NCI-H526 (cell line): ENCODE data around the gene ASB8.
A peak's percentile ranks its signal among the peaks of the same experiment; 100 is the strongest.

Experiments used
- DNase-seq, 2 experiments: peaks; one replicate each; lab custom pipeline; 2025; lab: John Stamatoyannopoulos, UW

The ASB8 gene, protein sequence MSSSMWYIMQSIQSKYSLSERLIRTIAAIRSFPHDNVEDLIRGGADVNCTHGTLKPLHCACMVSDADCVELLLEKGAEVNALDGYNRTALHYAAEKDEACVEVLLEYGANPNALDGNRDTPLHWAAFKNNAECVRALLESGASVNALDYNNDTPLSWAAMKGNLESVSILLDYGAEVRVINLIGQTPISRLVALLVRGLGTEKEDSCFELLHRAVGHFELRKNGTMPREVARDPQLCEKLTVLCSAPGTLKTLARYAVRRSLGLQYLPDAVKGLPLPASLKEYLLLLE

DNA sequence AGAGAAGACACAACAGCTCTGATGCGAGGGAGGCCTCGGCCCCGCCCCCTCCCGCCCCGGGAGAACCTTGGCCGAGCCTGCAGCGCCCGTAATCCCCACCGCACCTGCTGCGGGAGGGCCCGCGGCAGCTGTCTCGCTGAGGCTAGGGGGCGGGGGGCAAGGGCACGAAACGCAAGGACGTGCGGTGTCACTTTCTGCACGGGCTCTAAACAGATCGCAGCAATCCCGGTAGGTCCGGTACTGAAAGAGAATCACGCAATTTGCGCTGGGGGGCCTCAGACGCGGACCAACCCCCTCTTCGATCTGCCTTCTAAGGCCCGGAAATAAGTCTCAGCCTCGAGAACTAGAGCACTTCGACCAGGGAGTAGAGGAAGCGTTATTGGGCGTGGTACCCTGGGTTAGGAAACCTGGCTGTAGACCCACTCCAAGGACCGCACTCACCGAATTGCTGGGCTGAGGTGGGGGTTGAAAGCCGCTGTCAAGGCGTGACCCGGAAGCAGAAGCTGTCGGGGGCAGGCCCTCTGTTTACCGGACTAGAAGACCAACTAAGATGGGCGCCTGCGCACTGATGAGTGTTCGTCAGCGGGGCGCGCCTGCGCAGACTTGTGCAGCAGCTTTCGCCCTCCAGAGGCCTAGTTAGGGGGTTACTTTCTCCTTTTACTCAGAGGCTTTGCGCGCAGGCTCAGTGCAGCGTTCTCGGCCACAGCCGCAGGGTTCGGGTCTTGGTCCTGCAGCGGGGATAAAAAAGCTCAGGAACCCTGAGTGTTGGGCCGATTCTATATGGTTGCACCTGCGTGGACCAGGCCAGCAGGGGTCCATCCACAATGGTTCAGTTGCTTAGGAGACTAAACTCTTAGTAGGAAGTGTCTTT, at the start of gene ASB8:
Gene ASB8, minus strand, starts transcription at position 498 of the 871 bp plus-strand sequence. CDS start 4,019 bp downstream, outside the sequence.
- DNase-seq: peak; percentile 95 to 99

DNA sequence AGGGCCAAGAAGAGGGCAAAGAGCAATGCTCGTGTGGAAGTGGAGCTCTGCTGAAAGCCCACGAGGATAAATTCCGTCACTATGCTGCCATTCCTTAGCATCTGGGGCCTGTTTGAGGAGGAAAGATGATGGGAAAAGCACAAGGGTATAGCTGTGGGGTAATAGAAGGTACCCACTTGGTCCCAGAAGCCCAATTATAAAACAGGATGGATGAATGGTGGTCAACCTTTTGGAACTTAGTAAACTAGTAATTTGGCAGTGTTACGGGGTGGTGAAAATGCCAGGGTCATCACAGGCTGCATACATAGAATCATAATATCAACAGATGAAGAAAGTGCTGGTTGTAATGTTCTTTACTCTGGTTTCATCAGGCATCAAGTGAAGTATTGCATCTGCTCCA, 45.9 kb upstream of the ASB8 start, which contains the start of gene OR10AD1:
Gene OR10AD1, minus strand, starts transcription at position 101 of the 400 bp plus-strand sequence. Its CDS starts 0 bp downstream, at position 101.
- DNase-seq: no peak

DNA sequence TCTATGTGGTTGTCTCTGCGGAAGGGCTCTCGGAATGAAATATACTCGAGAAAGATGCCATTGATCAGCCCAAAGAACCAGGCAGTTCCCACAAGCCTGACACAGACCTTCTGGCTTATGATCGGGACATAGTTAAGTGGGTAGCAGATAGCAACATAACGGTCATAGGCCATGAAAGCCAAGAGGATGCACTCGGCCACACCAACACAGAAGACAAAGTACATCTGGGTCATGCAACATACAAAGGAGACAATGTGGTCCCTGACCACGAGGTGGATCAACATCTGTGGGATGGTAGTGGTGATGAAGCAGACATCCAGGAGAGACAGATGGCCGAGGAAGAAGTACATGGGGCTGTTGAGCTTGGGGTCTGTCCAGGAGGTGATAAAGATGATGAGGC, 45.5 kb upstream of the ASB8 start:
- DNase-seq: no peak

DNA sequence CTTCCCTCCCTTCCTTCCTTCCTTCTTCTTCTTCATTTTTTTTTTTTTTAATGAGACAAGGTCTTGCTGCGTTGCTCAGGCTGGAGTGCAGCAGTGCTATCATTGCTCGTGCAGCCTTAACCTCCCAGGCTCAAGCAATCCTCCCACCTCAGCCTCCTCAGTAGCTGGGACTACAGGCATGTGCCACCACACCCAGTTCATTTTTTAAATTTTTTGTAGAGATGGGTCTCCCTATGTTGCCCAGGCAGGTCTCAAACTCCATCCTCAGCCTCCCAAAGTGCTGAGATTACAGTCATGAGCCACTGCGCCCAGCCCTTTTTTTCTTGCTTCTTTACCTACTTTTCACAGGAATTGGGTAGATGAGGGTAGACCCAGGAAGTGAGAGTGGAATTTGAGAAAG, 44.2 kb upstream of the ASB8 start:
- no peak for DNase-seq

DNA sequence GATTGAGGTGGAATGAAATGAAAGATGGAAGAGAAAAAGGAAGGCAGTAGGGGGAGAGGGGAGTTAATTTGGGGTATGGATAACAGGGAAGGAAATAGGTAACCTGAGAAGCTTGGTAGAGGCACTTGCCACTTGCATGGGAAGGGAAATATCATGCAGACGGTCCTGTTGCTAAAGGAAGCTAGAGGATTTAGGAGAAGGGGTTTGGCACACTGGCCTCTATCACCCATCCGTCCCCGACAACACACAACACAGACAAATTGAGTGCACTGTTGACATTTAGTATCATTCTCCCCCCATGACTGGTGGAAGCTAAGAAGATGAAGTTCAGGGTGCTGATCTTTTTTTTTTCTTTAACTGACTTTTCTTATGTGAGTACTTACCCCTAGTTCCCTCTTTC, 43.8 kb upstream of the ASB8 start:
- DNase-seq: no peak

DNA sequence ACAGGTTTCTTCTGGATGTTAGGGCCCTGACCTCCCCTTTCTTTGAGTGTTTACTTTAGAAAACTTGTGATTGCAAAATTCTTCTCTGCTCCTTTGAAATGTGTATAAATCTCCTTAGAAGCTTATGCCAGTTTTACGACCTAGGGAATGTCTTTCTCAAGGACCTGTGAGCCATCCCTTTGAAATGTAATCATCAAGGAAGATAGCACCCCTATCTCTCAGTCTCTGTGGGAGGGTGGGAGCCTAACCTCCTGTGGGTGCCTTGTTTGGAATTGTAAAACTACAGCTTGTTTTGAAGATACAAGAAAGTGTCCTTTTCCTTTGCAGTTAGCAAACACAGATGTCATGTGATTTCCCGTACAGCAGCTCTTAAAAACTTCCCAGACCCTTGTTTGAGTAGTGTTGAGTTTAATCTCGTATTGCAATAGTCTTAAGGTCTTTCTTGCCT, 42.5 kb upstream of the ASB8 start:
- no peak for DNase-seq

DNA sequence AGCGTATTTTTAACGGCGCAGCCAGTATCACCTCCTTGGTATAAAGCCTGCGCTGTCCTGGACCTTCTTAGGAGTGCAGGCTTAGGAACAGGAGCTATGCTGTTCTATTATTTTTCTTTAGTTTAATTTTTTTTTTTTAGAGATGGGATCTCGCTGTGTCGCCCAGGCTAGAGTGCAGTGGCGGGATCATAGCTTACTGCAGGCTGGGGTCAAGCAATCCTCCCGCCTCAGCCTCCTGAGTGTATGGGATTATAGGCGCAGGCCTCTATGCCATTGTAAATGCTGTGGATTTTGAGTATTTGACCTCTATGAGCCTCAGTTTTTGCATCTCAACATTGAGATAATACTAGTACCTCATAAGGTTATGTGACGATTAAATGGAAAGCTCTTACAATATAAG, 41.7 kb upstream of the ASB8 start:
- no peak for DNase-seq

DNA sequence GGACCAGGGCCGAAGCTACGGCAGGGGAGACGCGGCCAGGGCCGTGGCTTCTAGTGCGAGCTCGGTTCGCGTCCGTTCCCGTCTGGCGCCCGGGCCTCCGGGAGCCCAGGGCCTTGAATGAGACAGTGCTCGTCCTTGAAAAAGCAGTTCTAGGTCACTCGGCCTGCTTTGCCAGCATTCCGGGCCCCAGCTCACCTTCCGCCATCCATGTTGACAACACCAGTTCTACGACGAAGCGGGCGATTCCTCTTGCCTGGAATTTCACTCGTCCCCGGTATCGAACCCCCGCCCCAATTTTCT, 41.3 kb upstream of the ASB8 start:
- no peak for DNase-seq

DNA sequence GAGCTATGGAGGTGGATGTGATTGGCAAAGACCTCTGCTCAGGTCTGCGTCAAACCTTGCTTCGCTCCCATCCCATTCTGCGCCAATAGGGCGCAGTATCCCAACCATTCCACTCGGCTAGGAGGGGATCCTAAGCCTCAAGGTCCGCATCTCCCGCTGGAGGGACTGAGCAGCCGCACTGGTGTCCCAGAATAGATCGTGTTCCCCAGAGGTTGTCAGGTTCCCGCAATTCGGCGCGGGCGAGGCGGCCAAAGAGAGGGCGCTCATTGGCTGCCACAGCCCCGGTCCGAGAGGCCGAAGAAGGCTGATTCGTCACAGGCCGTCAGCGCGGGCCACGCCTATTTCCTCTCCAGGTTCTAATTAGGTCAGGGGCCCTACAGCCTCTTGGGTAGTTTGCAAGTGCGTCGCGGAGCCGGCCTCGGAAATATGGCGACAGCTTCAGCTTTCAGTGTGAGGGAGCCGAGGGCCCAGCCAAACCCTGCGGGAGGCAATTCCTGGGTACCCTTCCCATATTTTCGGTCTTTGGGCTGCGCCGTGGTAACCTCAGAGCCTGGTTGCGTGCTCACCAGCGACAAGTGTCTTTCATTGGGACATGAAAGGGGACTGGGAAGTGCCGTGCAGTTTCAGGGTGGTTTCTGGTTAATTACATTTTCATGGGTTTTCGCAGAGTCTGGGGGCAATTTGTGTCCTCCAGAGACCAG, 40.8 kb upstream of the ASB8 start:
- DNase-seq: peak; percentile 66 to 74

DNA sequence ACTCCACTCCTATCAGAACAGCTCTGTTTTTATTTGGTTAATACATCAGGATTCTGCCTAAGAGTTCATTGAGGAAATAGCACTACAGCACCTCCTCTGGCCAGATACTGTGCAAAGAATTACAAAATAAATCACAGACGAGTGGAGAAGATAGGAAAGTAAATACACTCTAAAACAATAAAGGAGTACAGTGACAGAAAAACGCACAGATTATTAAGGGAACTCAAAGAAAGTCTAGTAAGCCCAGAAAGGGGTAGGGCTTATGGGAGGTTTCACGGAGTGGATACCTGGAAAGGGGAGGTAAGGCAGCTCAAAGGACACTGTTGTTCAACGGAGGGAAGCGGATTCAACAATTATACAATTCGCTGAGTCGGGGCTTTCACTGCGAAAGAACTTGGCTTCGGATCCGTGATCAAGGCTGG, 40.2 kb upstream of the ASB8 start:
- peak in 1 of 2 experiments; percentile 27 for DNase-seq

DNA sequence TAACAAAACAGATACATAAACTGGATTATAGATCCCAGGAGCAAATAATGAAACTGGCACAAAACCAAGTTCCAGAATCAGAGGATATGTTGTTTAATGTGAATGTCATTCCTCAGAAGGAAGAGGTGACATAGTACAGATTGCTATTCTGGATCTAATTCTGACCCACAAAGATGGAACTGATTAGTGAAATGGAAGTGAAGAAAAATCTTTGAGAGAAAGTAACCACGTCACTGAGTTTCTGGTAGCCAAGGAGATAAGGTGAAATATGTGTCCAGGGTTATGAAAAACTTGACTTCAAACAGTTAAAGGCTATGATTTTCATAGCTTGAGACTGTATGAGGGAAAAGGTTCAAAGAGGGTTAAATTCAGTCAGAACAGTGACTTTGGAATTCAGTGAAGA, 37.5 kb upstream of the ASB8 start:
- no peak for DNase-seq

DNA sequence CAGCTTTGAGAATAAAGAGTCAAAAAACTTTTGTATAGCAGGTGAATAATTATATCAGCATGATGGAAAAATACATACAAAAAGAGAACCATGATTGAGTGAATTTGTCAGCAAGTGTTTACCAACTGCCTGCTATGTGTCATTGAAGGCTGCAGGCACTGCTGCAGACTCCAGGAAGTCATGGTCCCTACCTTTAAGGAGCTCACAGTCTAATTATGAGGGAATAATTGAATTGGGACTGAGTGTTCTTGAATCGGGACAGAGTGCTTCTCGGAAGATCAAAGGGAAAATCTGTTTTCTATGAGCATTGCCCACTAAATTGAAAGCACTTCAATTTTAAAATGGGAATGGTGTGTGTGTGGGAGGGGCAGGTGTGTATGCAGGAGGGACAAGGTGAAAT, 36.3 kb upstream of the ASB8 start:
- DNase-seq: no peak

DNA sequence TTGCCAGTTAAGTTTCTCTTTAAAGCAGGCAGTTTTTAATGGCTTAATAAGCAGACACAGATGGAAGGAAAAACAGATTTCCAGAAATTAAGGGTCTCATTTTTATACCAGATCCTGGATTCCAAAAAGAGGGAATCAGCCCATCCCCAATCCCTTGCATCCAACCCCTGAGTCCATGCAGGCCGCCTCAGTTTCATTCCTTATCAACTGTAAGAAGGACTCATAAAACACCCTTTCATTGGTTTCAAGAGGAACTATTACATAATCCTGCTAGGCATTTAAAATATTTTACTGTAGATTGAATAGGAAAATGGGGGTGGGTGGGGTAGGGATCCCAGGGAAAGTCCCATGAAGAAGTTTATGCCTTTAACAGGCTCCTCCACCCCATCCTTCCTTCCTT, 35.5 kb upstream of the ASB8 start:
- no peak for DNase-seq

DNA sequence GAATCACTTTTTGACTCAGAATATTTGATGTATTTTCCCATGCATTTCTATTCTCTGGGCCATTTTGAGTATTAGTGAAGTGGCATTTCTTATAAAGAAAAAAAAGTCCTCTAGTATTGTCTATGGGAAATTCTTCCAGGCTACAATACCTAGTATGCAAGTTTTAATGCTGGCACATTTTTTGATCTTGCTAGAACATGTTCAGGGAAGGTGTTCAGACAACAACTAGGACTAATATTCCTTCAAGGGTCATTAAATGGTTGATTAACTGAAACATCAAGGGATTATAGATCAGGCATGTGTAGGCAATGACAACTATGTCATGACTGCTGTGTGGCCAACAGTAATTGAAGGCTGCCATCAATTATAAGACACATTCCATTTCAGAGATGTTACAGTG, 33.8 kb upstream of the ASB8 start:
- DNase-seq: no peak

DNA sequence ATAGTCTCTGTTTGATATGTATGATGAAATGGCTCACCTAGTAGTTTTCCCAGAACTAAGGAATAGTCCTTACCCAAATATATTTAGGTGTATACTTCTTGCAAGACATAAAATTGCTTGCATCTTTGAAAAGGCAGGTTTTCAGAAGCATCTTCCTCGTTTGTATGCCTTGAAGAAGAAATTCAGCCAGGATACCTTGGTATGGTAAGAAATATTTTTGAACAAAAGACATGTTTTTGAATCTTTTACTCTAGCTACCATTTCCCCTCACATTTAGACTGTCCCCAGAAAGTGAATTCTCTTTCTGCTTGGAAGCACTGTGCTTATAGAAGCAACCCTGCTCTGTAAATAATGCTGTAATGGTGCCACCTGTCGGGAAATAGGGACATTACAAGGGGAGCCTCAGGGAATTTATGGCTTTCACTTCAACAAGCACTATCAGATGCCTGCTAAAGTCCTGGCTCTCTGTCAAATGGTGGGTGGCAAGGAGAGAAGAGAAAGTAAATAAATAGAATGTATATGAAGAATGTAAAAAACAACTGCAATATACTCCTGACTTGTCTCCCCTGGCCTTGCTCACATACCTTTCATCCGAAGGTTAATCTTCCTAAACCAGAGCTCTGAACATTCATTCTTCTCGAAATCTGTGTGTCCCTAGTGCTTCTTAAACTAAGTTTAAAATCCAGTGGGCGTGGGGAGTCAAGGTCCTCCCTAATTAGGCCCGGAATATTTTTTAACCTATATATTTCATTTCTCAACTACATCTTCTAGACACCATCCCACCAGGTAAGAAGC, 32.2 kb upstream of the ASB8 start:
- peak; percentile 32 to 67 for DNase-seq

DNA sequence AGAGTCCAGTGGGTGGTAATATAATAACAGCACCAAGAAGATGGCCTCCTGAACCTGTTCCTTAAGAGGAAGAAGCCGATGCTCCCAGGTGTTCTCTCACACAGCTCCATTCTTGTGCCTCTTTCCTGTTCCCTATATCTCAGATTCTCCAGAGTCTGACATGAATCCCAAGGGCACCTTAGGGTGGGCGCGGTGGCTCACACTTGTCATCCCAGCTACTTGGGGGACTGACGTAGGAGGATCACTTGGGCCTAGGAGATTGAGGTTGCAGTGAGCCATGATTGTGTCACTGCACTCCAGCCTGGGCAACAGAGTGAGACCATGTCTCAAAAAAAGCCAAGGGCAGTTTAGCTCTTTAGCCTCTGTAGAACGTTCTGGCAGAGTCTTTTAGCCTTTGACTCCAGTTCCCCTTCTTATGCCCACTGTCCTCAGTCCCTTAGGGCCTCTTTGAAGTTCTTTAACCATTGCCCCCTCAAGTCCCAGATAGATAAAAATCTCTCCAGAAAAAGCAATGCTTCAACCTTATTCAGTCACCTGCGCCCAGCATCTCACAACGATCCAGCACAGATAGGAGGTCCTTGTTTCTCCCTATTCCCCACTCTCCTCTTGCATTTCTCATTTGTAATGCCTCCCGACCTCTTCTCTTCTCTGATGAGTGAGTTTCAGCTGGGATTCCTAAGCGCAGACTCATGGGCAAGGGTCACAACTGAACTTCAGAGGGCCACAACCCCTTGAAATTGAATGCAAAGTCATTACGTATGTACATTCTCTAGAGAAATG, 30.8 kb upstream of the ASB8 start:
- no peak for DNase-seq

DNA sequence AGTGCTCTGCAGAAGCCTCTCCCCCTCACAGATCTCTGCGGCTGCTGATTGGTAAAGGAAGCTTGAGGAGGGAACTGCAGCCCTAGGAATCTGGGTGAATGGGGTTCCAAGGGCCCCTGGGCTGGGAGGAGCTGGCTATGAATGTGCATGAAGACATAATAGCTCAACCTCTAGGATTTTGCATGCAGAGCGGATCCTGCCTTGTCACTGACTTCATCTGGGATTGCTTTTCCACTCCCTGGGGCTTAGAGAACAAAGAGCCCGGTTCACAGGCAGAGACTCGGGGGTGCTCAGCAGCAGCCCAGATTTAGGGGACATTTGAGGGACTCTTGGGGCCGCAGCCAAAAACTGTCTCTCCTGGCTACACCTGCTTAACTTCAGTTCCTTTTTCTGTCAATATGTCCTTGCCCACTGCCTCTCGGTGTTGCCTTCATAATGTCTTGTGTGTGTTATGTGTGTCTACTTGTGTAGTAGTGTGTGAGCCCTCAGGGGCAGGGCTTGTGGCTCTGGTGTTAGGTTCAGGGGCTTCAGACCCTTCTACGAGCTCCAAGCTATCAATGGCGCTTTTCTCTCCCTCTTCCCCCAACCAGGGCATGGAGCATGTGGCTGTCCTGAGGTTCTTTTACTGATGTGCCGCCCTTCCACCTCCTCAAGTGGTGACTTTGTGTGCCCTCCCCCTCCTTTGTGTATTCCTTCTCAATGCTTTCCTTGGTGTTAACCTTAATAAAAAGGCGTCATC, 28.0 kb upstream of the ASB8 start:
- peak in 1 of 2 experiments; percentile 10 for DNase-seq

DNA sequence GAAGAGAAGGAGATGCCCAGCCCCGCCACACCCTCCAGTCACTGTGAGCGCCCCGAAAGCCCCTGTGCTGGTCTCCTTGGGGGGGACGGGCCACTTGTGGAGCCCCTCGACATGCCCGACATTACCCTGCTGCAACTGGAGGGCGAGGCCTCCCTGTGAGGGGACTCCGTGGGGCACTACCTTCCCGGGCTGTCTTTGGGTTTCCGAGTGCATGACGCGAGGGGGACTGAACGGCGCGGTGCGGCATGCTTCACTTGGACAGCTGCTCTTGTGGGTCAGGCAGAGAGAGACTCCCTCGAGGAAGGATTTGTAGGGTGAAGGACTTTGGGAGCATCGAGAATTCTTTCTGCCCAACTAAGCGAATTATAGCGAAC, 27.2 kb upstream of the ASB8 start:
- DNase-seq: no peak

DNA sequence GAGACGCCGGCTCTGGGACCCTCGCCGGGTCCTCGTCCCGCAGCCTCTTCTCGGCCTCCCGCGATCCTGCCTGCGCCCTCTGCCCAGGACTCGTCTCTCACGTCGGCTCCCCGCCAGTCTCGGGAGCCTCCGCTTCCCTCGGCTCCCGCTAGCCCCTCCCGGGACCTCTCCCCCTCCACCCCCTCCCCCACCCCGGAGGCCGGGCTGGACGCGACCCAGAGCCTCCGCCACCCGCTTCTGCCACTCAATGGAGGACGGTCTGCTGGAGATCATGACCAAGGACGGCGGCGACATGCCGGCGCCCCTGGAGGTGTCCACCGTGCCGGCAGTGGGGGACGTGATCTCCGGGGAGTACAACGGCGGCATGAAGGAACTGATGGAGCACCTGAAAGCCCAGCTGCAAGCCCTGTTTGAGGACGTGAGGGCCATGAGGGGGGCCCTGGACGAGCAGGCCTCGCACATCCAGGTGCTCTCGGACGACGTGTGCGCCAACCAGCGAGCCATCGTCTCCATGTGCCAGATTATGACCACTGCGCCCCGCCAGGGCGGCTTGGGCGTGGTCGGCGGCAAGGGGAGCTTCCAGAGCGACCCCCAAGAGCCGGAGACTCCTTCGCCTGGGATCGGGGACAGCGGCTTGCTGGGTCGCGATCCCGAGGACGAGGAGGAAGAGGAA, 26.7 kb upstream of the ASB8 start:
- peak in 1 of 2 experiments; percentile 34 for DNase-seq
